Measurements from ENCODE around the gene SUFU. TPM values are rescaled to one million over a fixed set of nuclear protein-coding genes. Genes with fewer than 3 reads are reported as not detected.

The SUFU gene
- total and polyA plus RNA-seq, 2 of the 13 experiments (the other 11 are each of a cell fraction or from before 2014, with no cell fraction given): 2.9 to 5.5 TPM

DNA sequence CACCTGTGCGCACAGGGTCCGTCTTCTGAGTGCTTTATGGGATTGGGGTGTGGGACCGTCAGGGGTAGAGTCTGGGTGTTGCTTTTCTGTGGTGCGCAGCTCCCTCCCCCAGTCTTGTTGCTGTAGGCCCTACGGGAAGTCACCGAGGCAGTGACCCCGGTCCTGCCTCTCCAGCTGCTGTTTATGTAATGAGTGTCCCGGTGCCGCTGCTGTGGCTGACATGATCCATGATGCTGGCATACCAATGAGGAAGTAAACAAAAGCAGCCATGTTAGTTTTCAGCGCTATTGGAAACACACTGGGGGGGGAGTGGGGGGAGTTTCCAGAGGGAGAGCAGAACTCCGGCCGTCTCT, 141.6 kb downstream of the SUFU start (continued):
- TF ChIP-seq ZNF10 (CRISPR knock-in tag; IDR thresholded peaks at IDR 0.05; ENCODE audit: borderline replicate concordance, low read depth) (no peak), SRY (CRISPR knock-in tag; IDR thresholded peaks at IDR 0.05) (0 out of 2 replicates have a peak, but pooled peaks have one; percentile 18), TEAD2 (CRISPR knock-in tag; IDR thresholded peaks at IDR 0.05) (0 out of 2 replicates have a peak, but pooled peaks have one; percentile 36), ZBTB7B (CRISPR knock-in tag; IDR thresholded peaks at IDR 0.05) (no peak), ZKSCAN1 (IDR thresholded peaks at IDR 0.05; ENCODE audit: low read length) (no peak), YY1 (IDR thresholded peaks at IDR 0.05; ENCODE audit: insufficient read depth, insufficient replicate concordance, low read depth, low read length) (peak; percentile 89), SIN3A (IDR thresholded peaks at IDR 0.05; ENCODE audit: borderline replicate concordance, low read depth, low read length) (peak; percentile 82; the same call in 1 of the 2 replicates), POLR2AphosphoS5 (IDR thresholded peaks at IDR 0.05; ENCODE audit: low read depth, low read length) (no peak), FOXC1 (CRISPR knock-in tag; IDR thresholded peaks at IDR 0.05; ENCODE audit: borderline replicate concordance) (no peak), NR2C2 (CRISPR knock-in tag; IDR thresholded peaks at IDR 0.05; ENCODE audit: borderline replicate concordance) (0 out of 2 replicates have a peak, but pooled peaks have one; percentile 13), GABPA (IDR thresholded peaks at IDR 0.05; ENCODE audit: low read depth, low read length) (no peak), GABPA (CRISPR knock-in tag; IDR thresholded peaks at IDR 0.05; ENCODE audit: low read depth) (peak; percentile 58; the same call in 1 of the 2 replicates), ZNF281 (CRISPR knock-in tag; IDR thresholded peaks at IDR 0.05; ENCODE audit: borderline replicate concordance) (peak; percentile 29; the same call in 1 of the 2 replicates), ZNF232 (CRISPR knock-in tag; IDR thresholded peaks at IDR 0.05; ENCODE audit: borderline replicate concordance) (0 out of 2 replicates have a peak, but pooled peaks have one; percentile 44)
- TF ChIP-seq, protein P1, sequence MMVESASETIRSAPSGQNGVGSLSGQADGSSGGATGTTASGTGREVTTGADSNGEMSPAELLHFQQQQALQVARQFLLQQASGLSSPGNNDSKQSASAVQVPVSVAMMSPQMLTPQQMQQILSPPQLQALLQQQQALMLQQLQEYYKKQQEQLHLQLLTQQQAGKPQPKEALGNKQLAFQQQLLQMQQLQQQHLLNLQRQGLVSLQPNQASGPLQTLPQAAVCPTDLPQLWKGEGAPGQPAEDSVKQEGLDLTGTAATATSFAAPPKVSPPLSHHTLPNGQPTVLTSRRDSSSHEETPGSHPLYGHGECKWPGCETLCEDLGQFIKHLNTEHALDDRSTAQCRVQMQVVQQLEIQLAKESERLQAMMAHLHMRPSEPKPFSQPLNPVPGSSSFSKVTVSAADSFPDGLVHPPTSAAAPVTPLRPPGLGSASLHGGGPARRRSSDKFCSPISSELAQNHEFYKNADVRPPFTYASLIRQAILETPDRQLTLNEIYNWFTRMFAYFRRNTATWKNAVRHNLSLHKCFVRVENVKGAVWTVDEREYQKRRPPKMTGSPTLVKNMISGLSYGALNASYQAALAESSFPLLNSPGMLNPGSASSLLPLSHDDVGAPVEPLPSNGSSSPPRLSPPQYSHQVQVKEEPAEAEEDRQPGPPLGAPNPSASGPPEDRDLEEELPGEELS (CRISPR knock-in tag; IDR thresholded peaks at IDR 0.05): peak; percentile 83
- TF ChIP-seq, protein P2, sequence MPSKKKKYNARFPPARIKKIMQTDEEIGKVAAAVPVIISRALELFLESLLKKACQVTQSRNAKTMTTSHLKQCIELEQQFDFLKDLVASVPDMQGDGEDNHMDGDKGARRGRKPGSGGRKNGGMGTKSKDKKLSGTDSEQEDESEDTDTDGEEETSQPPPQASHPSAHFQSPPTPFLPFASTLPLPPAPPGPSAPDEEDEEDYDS (CRISPR knock-in tag; IDR thresholded peaks at IDR 0.05): peak; percentile 42; the same call in 1 of the 2 replicates
- TF ChIP-seq, protein P3, sequence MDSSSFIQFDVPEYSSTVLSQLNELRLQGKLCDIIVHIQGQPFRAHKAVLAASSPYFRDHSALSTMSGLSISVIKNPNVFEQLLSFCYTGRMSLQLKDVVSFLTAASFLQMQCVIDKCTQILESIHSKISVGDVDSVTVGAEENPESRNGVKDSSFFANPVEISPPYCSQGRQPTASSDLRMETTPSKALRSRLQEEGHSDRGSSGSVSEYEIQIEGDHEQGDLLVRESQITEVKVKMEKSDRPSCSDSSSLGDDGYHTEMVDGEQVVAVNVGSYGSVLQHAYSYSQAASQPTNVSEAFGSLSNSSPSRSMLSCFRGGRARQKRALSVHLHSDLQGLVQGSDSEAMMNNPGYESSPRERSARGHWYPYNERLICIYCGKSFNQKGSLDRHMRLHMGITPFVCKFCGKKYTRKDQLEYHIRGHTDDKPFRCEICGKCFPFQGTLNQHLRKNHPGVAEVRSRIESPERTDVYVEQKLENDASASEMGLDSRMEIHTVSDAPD (CRISPR knock-in tag; IDR thresholded peaks at IDR 0.05): 0 out of 2 replicates have a peak, but pooled peaks have one; percentile 55
- TF ChIP-seq, protein P4, sequence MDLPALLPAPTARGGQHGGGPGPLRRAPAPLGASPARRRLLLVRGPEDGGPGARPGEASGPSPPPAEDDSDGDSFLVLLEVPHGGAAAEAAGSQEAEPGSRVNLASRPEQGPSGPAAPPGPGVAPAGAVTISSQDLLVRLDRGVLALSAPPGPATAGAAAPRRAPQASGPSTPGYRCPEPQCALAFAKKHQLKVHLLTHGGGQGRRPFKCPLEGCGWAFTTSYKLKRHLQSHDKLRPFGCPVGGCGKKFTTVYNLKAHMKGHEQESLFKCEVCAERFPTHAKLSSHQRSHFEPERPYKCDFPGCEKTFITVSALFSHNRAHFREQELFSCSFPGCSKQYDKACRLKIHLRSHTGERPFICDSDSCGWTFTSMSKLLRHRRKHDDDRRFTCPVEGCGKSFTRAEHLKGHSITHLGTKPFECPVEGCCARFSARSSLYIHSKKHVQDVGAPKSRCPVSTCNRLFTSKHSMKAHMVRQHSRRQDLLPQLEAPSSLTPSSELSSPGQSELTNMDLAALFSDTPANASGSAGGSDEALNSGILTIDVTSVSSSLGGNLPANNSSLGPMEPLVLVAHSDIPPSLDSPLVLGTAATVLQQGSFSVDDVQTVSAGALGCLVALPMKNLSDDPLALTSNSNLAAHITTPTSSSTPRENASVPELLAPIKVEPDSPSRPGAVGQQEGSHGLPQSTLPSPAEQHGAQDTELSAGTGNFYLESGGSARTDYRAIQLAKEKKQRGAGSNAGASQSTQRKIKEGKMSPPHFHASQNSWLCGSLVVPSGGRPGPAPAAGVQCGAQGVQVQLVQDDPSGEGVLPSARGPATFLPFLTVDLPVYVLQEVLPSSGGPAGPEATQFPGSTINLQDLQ (CRISPR knock-in tag; IDR thresholded peaks at IDR 0.05): no peak

Measured in HepG2 (cell line).